GM19438 (cell line): Measurements from ENCODE around the gene UBE2I.
"Not testable (repeated sequence)": the region's sequence is repeated elsewhere in the genome, so short reads cannot be mapped to it uniquely, and the experiment has no call there.

Experiments used
- ATAC-seq: cut with Tn5 transposase; IDR thresholded peaks from one replicate; pipeline ENCODE4 v1.9.1; 2021; ENCODE audit warnings: low read depth; ENCODE audit not compliant: unreplicated experiment

Gene UBE2I

DNA sequence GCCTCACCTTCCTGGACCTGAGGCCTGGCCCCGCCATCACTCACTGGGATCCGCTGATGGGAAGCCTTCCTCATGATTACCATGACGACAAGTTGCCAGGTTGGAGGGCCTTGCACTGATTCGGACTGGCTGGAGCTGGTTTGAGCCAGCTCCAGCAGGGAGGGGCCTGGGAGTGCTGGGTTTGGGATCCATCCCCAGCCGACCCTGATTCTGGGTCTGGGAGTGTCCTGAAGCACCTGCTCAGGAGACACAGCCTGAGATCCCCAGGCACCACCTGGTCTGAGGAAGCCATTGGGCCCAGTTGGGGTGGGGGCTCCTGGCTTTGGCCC lies 18.1 kb downstream of the UBE2I start:
- no peak for ATAC-seq

DNA sequence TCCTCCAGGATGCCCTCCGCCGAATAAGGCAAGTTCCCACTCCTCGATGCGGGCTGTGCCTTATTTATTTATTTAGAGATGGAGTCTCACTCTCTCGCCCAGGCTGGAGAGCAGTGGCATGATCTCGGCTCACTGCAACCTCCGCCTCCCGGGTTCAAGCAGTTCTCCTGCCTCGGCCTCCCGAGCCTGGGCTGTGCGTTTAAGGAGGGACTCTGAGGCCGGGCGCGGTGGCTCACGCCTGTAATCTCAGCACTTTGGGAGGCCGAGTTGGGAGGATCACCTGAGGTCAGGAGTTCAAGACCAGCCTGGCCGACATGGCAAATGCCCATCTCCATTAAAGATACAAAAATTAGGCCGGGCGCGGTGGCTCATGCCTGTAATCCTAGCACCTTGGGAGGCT lies 18.7 kb downstream of the UBE2I start:
- ATAC-seq = not testable (repeated sequence)

GRCh38 chr16:1328961-1329360 lies 19.5 kb downstream of the UBE2I start:
- ATAC-seq = not testable (repeated sequence)

DNA sequence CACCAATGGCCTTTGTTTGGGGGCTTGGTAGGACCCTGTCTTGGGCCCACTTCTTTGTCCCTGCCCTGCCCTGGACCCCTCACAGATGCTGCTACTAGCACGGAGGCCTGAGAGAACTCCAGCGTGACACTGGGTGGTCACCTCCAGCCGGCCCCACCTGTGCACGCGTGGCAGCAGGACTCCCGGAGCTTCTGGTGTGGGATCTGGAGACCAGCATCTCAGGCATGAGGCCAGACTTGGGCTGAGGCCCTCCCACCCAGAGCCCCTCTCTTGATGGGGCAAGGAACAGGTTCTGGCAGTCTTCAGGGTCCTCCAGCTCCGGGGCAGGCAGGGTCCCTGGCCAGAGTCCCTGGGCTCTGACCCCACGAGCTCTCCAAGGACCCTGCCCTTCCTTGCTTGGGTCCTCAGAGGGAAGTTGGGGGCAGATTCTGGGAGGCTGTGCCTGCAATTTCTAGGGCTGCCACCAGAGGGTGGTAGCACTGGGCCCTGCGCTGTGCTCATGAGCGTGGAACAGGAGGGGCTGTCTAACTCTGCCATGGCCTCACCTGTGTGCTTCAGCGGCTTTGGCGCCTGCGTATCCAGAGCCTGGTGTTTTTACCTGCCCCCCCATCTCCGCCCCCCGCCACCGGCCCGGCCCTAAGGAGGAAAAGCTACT lies 21.0 kb downstream of the UBE2I start:
- ATAC-seq = no peak

- no peak for ATAC-seq
Measured at GRCh38 chr16:1330931-1331711, 21.7 kb downstream of the UBE2I start.

DNA sequence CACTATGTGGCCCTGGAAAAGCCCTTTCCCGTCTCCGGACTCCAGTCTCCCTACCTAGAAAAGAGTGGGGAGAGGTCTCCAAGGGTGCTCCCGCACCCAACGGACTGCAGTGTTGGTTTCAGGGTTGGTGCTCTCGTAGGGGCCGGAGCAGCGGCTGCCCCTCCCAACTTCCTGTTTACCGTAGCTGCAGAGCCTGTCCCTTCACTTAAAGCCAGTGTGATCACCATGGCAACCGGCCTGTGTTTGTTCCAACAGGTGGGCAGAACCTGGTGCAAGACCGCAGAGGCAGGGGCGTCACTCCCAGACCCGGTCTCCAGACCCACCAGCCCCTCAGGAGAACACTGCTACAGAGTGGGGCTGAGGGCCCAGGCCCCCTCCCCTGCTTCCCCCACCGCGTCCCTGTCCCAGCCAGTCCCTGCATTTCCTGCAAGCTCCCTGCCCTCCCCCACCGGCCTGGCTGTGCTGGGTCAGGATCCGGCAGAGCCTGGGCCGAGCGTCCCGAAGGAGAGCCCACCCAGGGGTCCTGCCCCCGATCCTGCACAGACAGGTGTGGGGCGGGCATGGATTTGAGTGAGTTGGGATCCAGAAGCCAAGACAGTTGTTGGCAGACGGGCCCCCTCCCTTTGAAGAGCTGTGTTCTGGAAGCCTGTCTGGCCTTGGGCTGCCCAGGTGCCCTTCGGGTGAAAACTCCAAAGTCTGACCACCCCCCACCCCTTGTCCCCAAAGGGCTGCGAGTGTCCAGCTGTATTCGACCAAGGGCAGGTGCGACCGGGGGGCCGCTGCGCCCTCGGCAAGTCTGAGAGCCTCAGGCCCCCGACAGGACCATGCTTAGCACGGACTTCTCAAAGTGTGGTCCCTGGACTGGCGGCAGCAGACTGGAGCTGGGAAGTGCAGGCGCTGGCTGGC lies 22.5 kb downstream of the UBE2I start:
- no peak for ATAC-seq

GRCh38 chr16:1332618-1333148 lies 23.2 kb downstream of the UBE2I start:
- no peak for ATAC-seq

GRCh38 chr16:1333149-1333812 lies 23.8 kb downstream of the UBE2I start, which contains the start of gene BAIAP3:
TSS of gene BAIAP3 (plus strand) at chr16:1333645. CDS start at chr16:1338550, 4,905 bp downstream.
- no peak for ATAC-seq

- no peak for ATAC-seq
Measured at GRCh38 chr16:1333854-1334700, 24.6 kb downstream of the UBE2I start.

DNA sequence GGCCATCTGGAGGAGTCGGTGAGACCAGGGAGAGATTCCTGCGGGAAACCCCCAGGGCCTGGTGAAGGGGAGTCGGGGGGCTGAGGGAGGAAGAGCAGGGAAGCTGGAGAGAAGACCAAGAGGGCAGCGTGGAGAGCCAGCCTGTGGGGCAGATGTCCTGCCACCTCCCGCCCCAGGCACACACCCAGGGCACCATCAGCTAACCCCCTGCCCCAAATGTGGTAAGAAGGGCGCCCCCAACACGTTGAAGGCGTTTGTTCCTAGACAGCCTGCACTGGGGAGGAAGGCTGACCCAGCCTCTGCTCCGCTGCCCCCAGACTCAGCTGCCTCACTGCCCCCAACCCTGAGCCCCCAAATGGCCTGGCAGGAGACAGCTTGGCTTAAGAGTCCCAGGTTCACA lies 25.3 kb downstream of the UBE2I start:
- ATAC-seq = no peak

- ATAC-seq = no peak
Measured at GRCh38 chr16:1335211-1335971, 26.0 kb downstream of the UBE2I start.

DNA sequence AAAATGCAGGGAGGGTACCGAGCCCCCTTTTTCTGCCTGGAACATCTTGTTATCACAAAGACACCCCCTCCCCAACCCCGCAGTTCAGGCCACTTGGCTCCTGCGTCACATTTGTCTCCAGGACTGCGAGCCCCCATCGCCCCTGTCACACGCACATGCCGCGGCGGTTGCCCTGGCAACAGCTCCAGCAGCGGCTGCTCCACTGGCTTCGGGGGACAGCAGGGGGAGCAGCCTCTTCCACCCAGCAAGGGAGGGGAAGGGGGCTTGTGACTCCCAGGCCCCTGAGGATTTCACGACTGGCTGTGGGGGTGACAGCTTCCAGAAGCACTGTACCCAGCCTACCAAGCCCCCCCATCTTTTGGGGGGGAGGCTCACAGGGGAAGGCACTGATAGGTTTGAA lies 26.6 kb downstream of the UBE2I start:
- ATAC-seq = no peak

GRCh38 chr16:1336619-1337018 lies 27.2 kb downstream of the UBE2I start:
- ATAC-seq = no peak

DNA sequence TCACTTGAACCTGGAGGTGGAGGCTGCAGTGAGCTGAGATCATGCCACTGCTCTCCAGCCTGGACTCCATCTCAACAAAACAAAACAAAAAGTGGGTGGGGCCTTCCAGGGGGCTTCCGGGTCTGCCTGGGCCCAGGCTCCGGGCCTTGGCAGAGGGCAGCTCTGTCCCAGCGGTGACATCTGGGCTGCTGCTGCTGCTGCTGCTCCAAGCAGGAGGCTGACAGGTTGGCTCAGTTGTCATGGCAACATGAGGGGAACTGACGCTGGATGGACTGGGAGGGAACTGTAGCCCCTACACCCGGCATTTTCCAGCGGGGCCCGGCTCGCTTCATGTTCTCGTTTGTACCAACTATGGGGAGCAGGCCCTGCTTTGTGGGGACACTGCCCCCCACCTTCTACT lies 28.1 kb downstream of the UBE2I start:
- ATAC-seq = no peak

DNA sequence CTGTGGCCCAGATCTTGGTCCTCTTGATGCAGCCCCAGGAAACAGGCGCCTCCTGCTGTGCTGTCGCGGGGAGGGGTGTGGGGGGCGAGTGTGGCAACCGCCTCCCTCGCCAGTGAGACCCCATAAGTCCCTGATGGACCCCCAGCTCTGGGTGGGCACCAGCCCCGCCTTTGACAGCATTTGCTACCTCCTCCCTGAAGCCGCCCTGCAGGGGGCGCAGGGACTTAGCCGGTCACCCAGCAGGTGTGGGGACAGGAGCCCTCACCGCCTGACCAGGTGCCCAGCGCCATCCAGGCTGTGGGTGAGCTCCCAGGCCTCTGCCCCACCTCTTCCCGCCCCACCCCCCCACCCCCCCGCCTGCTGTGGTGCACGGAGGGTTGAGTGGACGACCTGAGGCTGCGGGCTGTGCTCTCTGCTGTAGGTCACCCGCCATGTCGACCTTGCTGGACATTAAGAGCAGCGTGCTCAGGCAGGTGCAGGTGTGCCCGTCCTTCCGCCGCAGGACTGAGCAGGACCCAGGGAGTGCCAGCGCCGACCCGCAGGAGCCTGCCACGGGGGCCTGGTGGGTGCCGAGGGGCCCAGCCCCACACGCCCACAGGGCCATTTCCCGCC lies 28.8 kb downstream of the UBE2I start:
- no peak for ATAC-seq

DNA sequence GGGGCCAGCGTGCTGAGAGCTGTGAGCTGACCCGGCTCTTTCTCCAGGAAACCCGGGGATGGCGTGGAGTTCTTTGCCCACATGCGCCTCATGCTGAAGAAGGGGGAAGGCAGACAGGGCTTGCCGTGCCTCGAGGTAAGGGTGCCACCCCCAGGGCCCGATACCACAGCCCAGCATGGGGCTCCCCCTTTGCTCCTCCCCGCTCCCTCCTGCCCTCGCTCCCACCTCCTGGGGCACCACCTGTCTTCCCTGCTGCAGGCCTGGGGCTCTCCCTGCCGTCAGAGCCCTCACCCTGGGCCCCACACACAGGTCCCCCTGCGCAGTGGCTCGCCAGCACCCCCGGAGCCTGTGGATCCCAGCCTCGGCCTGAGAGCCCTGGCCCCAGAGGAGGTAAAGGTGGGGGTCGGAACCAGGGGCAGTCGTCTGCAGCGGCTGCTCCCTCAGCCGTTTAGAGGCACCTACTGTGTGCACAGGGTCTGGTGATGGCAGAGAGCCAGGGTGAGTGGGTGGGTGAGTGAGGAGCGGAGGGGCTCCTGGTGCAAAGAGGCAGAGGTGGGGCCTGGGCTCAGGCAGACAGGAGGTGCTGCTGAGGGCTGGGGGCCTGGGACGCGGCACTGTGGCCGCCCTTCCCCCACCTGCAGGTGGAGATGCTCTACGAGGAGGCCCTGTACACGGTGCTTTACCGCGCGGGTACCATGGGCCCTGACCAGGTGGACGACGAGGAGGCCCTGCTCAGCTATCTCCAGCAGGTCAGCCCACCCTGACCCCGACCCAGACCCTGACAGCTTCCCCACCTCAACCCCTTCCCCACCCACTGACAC lies 29.6 kb downstream of the UBE2I start:
- no peak for ATAC-seq

- no peak for ATAC-seq
Measured at GRCh38 chr16:1340730-1341494, 31.5 kb downstream of the UBE2I start.
